GM12891 (cell line): Measurements from ENCODE around the gene CBFA2T2.

Source experiments
- DNase-seq: peaks from one replicate; pipeline ENCODE4 v3.0.0; 2011; ENCODE audit warnings: low spot score; ENCODE audit not compliant: insufficient read length
- FAIRE-seq: peaks from 2 replicates; lab custom pipeline; 2011; peaks lifted over from hg19 to GRCh38; lab: Jason Lieb, UNC
- PAX5 ChIP-seq: IDR thresholded peaks from 2 replicates; pipeline ENCODE4 v1.6.1; 2011; ENCODE audit warnings: low read length, moderate library complexity, mild to moderate bottlenecking; ENCODE audit not compliant: insufficient read depth, severe bottlenecking
- POLR2A ChIP-seq: IDR thresholded peaks from 2 replicates; pipeline ENCODE4 v1.6.1; 2011; ENCODE audit warnings: low read depth, low read length, control low read depth
- POLR2AphosphoS5 ChIP-seq: IDR thresholded peaks from 2 replicates; pipeline ENCODE4 v1.6.1; 2011; ENCODE audit warnings: low read depth, low read length, control low read depth
- POU2F2 ChIP-seq: IDR thresholded peaks from 2 replicates; pipeline ENCODE4 v1.6.1; 2011; ENCODE audit warnings: low read depth, mild to moderate bottlenecking, control low read depth, low read length, moderate library complexity
- SPI1 ChIP-seq: IDR thresholded peaks from 2 replicates; pipeline ENCODE4 v1.6.1; 2011; ENCODE audit warnings: low read depth, low read length, control low read depth
- TAF1 ChIP-seq: IDR thresholded peaks from 2 replicates; pipeline ENCODE4 v1.6.1; 2011; ENCODE audit warnings: low read depth, low read length, control low read depth

Gene CBFA2T2

GRCh38 chr20:33684533-33685327, 194.8 kb downstream of the CBFA2T2 start:
- no peak for DNase-seq
- TF ChIP-seq PAX5: no peak
- TF ChIP-seq SPI1: no peak
- TF ChIP-seq TAF1: no peak
- TF ChIP-seq POLR2A: no peak
- TF ChIP-seq POLR2AphosphoS5: no peak
- no peak for TF ChIP-seq POU2F2
- FAIRE-seq: peak; percentile 23

DNA sequence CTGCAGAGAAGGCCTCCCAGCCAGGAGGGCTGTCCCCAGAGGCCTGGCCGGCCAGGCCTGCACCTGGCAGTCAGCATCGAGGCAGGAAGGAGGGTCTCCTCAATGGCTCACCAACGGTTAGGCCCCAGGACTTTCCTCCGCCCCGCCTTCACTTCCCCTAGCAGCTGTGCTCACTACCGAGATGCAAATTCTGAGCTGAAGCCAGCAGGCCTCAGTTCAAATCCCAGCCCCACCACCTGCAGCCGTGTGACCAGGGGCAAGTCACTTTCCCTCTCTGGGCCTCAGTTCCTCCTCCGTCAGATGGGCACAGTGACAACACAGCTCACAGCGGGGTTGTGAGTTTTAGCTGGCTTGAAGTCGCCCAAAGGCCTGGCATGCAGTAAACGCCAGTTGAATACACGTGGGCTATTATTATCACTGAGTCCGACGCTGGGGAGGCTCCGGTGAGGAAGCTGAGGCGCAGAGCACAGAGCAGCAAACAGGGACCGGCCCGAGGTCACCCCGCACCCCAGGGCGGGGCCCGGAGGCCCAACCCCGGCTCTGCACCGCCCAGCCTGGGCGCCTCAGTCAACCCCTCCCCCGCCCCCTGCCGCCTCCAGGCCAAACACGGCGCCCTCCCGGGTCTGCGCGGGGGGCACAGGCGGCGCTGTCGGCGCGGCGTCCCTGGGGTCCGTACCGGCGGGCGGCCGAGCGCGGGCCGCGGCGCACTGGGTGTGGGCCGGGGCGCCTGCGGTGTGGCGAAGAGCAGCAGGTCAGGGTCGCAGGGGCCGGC, 195.6 kb downstream of the CBFA2T2 start:
- TF ChIP-seq PAX5 (no peak), POLR2A (no peak), POLR2AphosphoS5 (peak; percentile 61; the same call in 1 of the 2 replicates), POU2F2 (peak; percentile 78; the same call in 1 of the 2 replicates), TAF1 (no peak), SPI1 (peak; percentile 60)
- peak; percentile 86 for FAIRE-seq
- DNase-seq: peak; percentile 71

DNA sequence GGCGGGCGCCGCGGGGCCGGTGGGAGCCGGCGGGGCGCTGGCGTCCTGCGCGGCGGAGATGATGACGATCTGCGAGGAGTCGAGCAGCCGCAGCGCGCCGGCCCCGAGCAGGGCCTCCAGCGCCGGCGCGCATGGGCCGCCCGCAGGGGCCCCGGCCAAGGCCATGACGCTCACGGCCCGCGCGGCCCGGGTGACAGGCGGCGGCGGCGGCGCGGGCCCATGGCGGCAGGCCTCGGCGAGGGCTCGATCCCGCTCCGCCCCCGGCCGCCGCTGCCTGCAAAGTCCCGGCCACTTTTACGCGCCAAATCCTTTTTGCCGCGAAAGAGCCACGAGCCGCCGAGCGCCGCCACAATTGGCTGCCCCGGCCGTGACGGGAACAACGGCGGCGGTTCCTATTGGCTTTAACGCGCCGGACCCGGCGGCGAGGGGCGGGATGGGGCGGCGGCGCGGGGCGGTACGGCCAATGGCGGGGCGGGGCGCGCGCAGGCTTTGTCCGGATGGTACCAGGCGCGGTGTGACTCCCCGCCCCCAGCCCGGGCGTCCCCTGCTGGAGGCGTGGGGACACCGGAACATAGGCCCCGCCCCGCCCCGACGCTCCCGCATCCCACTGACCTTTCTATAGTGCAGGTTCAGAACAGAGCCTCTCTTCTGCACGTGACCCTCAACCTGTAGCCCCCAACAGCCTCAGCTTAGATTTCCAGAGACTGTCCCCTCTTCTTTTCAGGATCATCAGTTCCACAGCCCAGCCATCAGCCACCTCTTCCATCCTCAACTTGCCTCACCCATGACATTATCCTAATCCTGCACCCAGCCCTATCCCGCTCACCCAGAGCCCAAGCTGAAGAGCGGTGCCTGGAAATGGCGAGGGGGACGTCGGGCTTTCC, 196.4 kb downstream of the CBFA2T2 start, which contains the start of gene E2F1:
Gene E2F1 (minus strand): TSS at position 286 of the 884 bp plus-strand sequence. CDS start 121 bp downstream, at position 165.
- DNase-seq (peak; percentile 97), FAIRE-seq (peak; percentile 78)
- no peak for TF ChIP-seq TAF1
- no peak for TF ChIP-seq SPI1
- no peak for TF ChIP-seq POU2F2
- TF ChIP-seq PAX5: no peak
- TF ChIP-seq POLR2A: no peak
- TF ChIP-seq POLR2AphosphoS5: no peak

- FAIRE-seq: no peak
- TF ChIP-seq POLR2AphosphoS5 (no peak), PAX5 (no peak), POLR2A (no peak)
Measured at GRCh38 chr20:33686984-33687366, 197.1 kb downstream of the CBFA2T2 start.

GRCh38 chr20:33687370-33687915, 197.5 kb downstream of the CBFA2T2 start:
- no peak for FAIRE-seq
- no peak for DNase-seq
- TF ChIP-seq POLR2A (no peak), TAF1 (no peak), SPI1 (peak; percentile 66), POLR2AphosphoS5 (no peak)

More at GRCh38 chr20:33686984-33687366, 197.1 kb downstream of the CBFA2T2 start:
- no peak for DNase-seq

DNA sequence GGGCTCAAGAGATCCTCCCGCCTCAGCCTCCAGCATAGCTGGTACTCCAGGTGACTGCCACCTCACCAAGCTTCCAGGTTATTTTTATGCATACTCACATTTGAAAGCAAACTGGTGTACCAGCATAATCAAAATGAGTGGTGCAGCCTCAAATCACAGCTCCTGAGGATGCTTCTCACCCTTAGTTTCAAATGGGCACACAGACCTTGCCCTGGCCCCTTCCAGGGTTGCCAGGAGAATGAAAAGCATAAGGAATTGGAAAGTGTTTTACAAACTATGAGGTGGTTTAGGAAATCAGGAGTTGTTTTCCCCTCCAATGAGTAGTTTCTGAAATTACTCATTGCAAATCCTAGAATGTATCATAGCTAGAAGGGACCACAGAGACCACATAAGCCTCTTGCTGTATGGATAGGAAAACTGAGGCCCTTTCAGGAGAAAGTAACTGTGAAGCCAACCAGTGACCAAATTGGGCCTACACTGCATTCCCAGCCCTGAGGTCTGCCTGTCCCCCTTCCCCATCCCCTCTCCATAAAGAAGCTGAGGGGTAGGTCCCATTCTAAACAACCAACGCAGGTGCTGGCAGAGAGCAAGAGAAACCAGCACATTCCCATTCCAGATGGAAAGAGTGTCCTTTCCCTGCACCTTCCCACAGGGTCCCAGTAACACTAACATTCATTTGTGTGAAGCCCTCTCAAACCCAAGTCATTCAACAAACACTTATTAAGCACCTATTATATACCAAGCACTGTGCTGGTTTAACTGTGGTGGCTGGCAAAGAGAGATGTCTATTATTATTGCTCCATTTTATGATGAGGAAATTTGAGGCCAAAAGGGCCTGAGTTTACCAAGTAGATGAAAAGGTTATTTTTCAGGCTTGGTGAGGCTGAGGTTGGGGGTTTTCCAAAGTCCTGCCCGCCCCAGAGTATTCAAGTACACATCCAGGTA, 198.4 kb downstream of the CBFA2T2 start:
- TF ChIP-seq PAX5 (no peak), POLR2A (no peak)
- FAIRE-seq (no peak), DNase-seq (no peak)

DNA sequence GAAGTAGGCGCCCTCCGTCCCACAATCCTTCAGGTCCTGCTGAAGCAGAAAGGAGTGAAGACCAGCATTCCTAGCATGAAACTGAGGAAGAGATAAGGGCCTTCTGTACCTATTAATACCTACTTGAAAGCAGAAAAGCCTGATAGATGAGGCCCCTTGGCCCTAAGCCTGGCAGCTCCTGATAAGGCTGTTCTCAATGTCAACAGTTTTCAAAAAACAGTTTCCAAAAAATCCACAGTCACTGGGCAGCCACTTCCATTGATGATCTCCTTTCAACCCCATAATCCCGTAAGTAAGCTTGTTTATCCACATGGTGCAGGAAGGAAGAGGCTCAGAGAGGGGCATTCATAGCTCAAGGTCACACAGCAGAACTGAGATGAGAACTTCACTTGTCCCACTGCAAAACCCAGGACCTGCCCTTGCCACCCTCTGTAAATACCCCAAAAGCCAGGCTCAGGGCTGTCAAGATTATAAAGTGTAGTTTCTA, 199.1 kb downstream of the CBFA2T2 start:
- FAIRE-seq: no peak
- no peak for DNase-seq
- no peak for TF ChIP-seq SPI1
- TF ChIP-seq POLR2AphosphoS5: no peak
- no peak for TF ChIP-seq TAF1
- TF ChIP-seq POU2F2: no peak
- TF ChIP-seq PAX5: no peak
- no peak for TF ChIP-seq POLR2A

GRCh38 chr20:33689493-33689892, 199.6 kb downstream of the CBFA2T2 start:
- FAIRE-seq (no peak), DNase-seq (no peak)
- TF ChIP-seq PAX5 (no peak), POLR2AphosphoS5 (no peak), SPI1 (no peak)

- TF ChIP-seq TAF1 (no peak), POLR2AphosphoS5 (no peak), POLR2A (no peak), SPI1 (no peak), POU2F2 (no peak), PAX5 (no peak)
- DNase-seq (no peak), FAIRE-seq (no peak)
Measured at GRCh38 chr20:33689973-33690372, 200.1 kb downstream of the CBFA2T2 start.
